ENCODE data around the gene MYO3B.

- TF ChIP-seq CTCF (IDR thresholded peaks at IDR 0.05; ENCODE audit: insufficient read depth, low read length, poor library complexity, severe bottlenecking) (no peak), EZH2phosphoT487 (conservative IDR thresholded peaks at IDR 0.05; ENCODE audit: low read length) (no peak)
Observed at GRCh38 chr2:170141865-170142264, 36.1 kb upstream of the MYO3B start.

Data from SU-DHL-6 (cell line).